Endothelial cell (in vitro differentiated cells): ENCODE data around the gene FAM193A. TPM values are rescaled to one million over a fixed set of nuclear protein-coding genes. Genes with fewer than 3 reads are reported as not detected.

Experiments
- DNase-seq: peaks from one replicate; pipeline ENCODE4 v3.0.0; 2021; ENCODE audit warnings: low spot score
- H3K27ac Mint-ChIP-seq: one replicate; pipeline ENCODE4 v1.8.0; 2021; ENCODE audit warnings: mixed read lengths, inconsistent platforms; ENCODE audit not compliant: unreplicated experiment
- H3K27me3 Mint-ChIP-seq: one replicate; pipeline ENCODE4 v1.8.0; 2021; ENCODE audit warnings: mild to moderate bottlenecking, moderate library complexity, mixed read lengths, inconsistent platforms; ENCODE audit not compliant: unreplicated experiment
- H3K36me3 Mint-ChIP-seq: one replicate; pipeline ENCODE4 v1.8.0; 2021; ENCODE audit warnings: mild to moderate bottlenecking, low read depth, mixed read lengths, inconsistent platforms; ENCODE audit not compliant: unreplicated experiment
- H3K4me1 Mint-ChIP-seq: one replicate; pipeline ENCODE4 v1.8.0; 2021; ENCODE audit warnings: mild to moderate bottlenecking, mixed read lengths, inconsistent platforms; ENCODE audit not compliant: unreplicated experiment
- H3K4me3 Mint-ChIP-seq: one replicate; pipeline ENCODE4 v1.8.0; 2021; ENCODE audit warnings: mild to moderate bottlenecking, mixed read lengths, inconsistent platforms; ENCODE audit not compliant: unreplicated experiment
- H3K9me3 Mint-ChIP-seq: one replicate; pipeline ENCODE4 v1.8.0; 2021; ENCODE audit warnings: mixed read lengths, inconsistent platforms; ENCODE audit not compliant: unreplicated experiment
- total RNA-seq: library from RNA; stranded (reverse); fragmentation: NEBNext Ultra II Directional; extraction: Animal tissue kit (Norgen Biotek cat#: 25700); gene quantifications from one replicate; pipeline ENCODE4 v1.2.1, GENCODE V29; 2021; ENCODE audit not compliant: unreplicated experiment
- TF ChIP-seq, protein P1 (sequence below): fragments of 200-600 bp; sonication (generic); IDR thresholded peaks from one replicate; pipeline ENCODE4 v1.5.0; 2021; ENCODE audit warnings: antibody characterized with exemption; ENCODE audit not compliant: unreplicated experiment

FAM193A gene
- total RNA-seq, 1 donor from 2014 or later = 33.7 TPM

DNA sequence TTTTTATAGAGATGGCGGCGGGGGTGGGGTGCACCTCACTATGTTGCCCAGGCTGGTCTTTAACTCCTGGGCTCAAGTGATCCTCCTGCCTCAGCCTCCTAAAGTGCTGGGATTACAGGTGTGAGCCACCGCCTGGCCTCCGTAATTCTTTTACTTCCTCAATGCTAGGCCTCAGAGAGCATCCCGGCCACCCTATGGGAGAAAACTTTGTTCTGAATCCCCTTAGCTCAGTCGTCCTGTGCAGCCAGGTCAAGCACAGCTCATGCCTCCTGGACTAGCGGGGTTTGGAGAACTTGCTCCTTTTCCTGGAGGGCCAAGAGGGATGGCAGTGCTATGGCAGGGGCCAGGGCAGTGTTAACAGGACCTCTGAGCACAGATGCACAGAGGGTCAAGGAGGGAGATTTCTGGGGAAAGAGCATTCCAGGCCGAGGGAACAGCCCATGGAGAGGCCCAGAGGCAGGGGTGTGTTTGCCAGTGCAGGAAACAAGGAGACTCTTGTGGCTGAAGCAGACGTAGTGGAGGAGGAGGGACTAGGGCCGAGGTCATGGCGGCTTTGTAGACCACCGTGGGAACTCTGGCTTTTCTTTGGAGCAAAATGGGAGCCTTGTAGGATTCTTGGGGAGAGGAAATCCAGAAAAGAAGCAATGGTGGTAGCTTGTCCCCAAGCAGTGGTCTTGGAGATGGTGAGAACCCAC, 229.5 kb downstream of the FAM193A start:
- Mint-ChIP-seq H3K36me3 (peaks cover 7% of the 10 kb centered on the region), H3K9me3 (no peaks in the 10 kb centered on the region), H3K27ac (no peak overlapping the region), H3K4me1 (peaks cover 18% of the 10 kb centered on the region), H3K27me3 (peaks cover 7% of the 10 kb centered on the region), H3K4me3 (no peak overlapping the region)
- no peak for DNase-seq
- TF ChIP-seq, protein P1, sequence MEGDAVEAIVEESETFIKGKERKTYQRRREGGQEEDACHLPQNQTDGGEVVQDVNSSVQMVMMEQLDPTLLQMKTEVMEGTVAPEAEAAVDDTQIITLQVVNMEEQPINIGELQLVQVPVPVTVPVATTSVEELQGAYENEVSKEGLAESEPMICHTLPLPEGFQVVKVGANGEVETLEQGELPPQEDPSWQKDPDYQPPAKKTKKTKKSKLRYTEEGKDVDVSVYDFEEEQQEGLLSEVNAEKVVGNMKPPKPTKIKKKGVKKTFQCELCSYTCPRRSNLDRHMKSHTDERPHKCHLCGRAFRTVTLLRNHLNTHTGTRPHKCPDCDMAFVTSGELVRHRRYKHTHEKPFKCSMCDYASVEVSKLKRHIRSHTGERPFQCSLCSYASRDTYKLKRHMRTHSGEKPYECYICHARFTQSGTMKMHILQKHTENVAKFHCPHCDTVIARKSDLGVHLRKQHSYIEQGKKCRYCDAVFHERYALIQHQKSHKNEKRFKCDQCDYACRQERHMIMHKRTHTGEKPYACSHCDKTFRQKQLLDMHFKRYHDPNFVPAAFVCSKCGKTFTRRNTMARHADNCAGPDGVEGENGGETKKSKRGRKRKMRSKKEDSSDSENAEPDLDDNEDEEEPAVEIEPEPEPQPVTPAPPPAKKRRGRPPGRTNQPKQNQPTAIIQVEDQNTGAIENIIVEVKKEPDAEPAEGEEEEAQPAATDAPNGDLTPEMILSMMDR = no peak

DNA sequence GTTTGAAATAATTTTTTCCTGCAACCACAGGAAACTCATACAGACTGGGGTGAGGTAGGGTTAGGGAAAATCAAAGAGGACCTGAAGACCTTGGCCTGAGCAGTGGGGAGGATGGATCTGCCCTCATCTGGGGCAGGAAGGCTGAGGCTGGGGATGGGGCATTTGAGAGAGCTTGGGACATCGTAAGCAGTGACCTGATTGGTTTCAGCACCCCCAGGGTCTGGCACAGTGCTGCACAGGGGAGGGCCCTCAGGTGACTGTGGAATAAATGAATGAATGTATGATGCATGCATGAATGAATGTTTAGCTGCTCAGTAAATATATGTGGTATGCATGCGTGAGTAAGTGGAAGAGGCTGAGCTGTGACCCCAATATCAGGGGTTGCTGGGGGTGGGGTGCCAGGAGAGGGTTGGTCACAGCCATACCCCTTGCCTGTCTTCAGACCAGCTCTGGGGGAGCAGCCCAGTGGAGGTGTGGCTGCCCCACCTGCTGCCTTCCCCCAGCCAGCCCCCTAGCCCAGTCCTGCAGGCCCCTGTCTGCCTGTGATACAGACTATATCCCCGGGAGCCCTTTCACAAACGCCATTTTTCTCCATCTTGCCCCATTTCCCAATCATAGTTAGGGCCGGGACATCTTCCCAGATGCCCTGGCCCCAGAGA, 230.7 kb downstream of the FAM193A start:
- no peak for DNase-seq
- H3K4me3 Mint-ChIP-seq = no peak overlapping the region
- peaks cover 7% of the 10 kb centered on the region for H3K36me3 Mint-ChIP-seq
- H3K27me3 Mint-ChIP-seq = peaks cover 7% of the 10 kb centered on the region
- no peak overlapping the region for H3K27ac Mint-ChIP-seq
- H3K9me3 Mint-ChIP-seq = no peaks in the 10 kb centered on the region
- TF ChIP-seq, protein P1 = no peak
- H3K4me1 Mint-ChIP-seq = peaks cover 27% of the 10 kb centered on the region

DNA sequence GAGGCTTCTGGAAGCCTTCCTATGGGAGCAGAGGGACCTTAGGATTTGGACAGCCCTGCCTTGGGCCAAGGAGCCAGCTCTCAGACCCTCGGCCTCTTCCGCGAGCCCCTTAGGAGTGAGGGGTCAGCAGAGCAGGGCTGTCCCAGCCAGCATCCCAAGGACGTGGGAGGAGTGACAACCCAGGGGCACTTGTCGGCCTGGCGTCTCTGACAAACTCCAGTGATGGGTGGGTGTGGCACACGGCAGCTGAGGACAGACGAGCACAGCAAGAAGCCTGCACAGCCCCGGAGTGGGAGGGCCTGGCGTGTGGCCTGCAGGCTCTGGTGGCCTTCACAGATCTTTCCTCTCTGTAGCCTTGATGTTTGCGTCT, 231.2 kb downstream of the FAM193A start:
- Mint-ChIP-seq H3K4me3 (no peak overlapping the region), H3K27ac (no peak overlapping the region), H3K27me3 (peaks cover 7% of the 10 kb centered on the region), H3K36me3 (peaks cover 7% of the 10 kb centered on the region), H3K4me1 (peaks cover 27% of the 10 kb centered on the region), H3K9me3 (no peaks in the 10 kb centered on the region)
- TF ChIP-seq, protein P1 = no peak
- no peak for DNase-seq

DNA sequence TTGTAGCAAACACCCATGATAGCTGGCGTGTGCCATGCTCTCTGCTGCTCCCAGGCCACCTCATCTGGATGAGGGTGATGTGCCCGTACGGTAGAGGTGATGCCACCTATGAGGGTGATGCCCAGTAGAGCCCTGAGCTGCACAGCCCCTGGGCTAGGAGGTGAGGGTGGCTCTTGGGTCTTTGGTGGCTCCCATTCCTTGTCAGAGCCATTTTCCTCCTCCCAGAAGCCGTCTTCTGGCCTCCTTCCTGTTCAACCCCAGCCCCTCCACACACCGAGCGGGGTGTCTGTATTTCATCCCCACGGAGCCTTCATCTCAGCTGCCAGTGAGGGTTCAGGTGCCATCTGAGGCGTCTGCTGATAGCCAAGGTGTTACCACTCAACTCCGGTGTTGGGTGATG, 231.7 kb downstream of the FAM193A start:
- Mint-ChIP-seq H3K9me3 (no peaks in the 10 kb centered on the region), H3K27me3 (peaks cover 7% of the 10 kb centered on the region), H3K4me3 (no peak overlapping the region), H3K36me3 (peaks cover 7% of the 10 kb centered on the region), H3K4me1 (peaks cover 27% of the 10 kb centered on the region), H3K27ac (no peak overlapping the region)
- TF ChIP-seq, protein P1 = no peak
- DNase-seq = no peak

DNA sequence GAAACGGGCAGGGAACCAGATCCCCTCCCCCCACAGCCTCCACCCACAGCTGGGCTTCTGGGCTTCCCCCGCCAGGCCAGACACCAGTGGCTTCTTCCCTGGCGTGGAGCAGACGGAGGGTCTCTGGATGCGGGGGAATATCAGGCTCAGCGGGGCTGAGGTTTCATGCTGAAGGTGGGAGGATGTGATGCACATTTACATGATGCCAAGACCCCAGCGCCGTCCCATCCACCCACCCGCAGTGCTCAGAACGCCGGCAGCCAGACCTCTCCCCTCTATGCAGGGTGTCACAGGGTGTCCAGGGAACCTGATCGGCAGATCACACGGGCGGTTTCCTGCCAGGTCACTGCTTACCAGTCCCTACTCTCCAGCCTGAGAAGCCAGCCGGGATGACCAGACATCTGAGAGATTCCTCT, 232.5 kb downstream of the FAM193A start:
- TF ChIP-seq, protein P1 = no peak
- H3K27ac Mint-ChIP-seq = no peak overlapping the region
- H3K36me3 Mint-ChIP-seq = peaks cover 7% of the 10 kb centered on the region
- no peak for DNase-seq
- no peaks in the 10 kb centered on the region for H3K9me3 Mint-ChIP-seq
- peaks cover 27% of the 10 kb centered on the region for H3K4me1 Mint-ChIP-seq
- H3K27me3 Mint-ChIP-seq = peaks cover 7% of the 10 kb centered on the region
- no peak overlapping the region for H3K4me3 Mint-ChIP-seq
